CD4-positive, CD25-positive, alpha-beta regulatory T cell (primary cell): ENCODE results near the gene WDR90. TPM values are rescaled to one million over a fixed set of nuclear protein-coding genes. Genes with fewer than 3 reads are reported as not detected.
A peak's percentile ranks its signal among the peaks of the same experiment; 100 is the strongest.

Experiments
- ATAC-seq, 2 donors: fragments of 150-1000 bp; cut with Tn5 transposase; one replicate each; pipeline ENCODE4 v1.10.0; 2021; ENCODE audit warnings: low read depth in 2 of 2, moderate number of reproducible peaks in 2 of 2, moderate library complexity in 1 of 2
- DNase-seq, 3 donors: peaks; one replicate each; pipeline versions ENCODE4 v3.0.0 to v3.0.0-alpha.2; 2012 to 2022; ENCODE audit warnings: mixed read lengths in 1 of 3
- H3K27ac ChIP-seq: one replicate; pipeline ENCODE4 v1.7.0; 2013; ENCODE audit warnings: mild to moderate bottlenecking, low read length; ENCODE audit not compliant: insufficient read depth, poor library complexity, severe bottlenecking
- H3K27me3 ChIP-seq: one replicate; pipeline ENCODE4 v1.7.0; 2013; ENCODE audit warnings: low read length; ENCODE audit not compliant: control insufficient read depth, insufficient read depth
- H3K36me3 ChIP-seq: one replicate; pipeline ENCODE4 v1.7.0; 2013; ENCODE audit warnings: mild to moderate bottlenecking, low read length, moderate library complexity; ENCODE audit not compliant: control insufficient read depth, insufficient read depth
- H3K4me1 ChIP-seq: 2 replicates; pipeline ENCODE4 v1.7.0; 2013; ENCODE audit warnings: mild to moderate bottlenecking, low read length; ENCODE audit not compliant: insufficient read depth, control insufficient read depth, poor library complexity, severe bottlenecking
- H3K4me3 ChIP-seq: one replicate; pipeline ENCODE4 v1.7.0; 2013; ENCODE audit warnings: low read depth, mild to moderate bottlenecking, low read length, moderate library complexity
- H3K9me3 ChIP-seq, 2 experiments: 1 replicate in 1 of 2; 2 replicates in 1 of 2; pipeline ENCODE4 v1.7.0; 2013; ENCODE audit warnings: low read length in 2 of 2, mild to moderate bottlenecking in 1 of 2, moderate library complexity in 1 of 2; ENCODE audit not compliant: control insufficient read depth in 2 of 2
- H3K27ac Mint-ChIP-seq, 3 donors: one replicate each; pipeline ENCODE4 v1.8.0; 2020 to 2022; ENCODE audit warnings: mild to moderate bottlenecking in 3 of 3, mixed read lengths in 3 of 3, moderate library complexity in 2 of 3
- H3K27me3 Mint-ChIP-seq: one replicate; pipeline ENCODE4 v1.8.0; 2022; ENCODE audit warnings: mild to moderate bottlenecking, mixed read lengths
- H3K36me3 Mint-ChIP-seq: one replicate; pipeline ENCODE4 v1.8.0; 2020; ENCODE audit warnings: mixed read lengths
- H3K4me1 Mint-ChIP-seq, 4 donors: one replicate each; pipeline ENCODE4 v1.8.0; 2020 to 2022; ENCODE audit warnings: mixed read lengths in 4 of 4, mild to moderate bottlenecking in 1 of 4
- H3K4me3 Mint-ChIP-seq, 4 donors: one replicate each; pipeline ENCODE4 v1.8.0; 2020 to 2022; ENCODE audit warnings: mild to moderate bottlenecking in 4 of 4, mixed read lengths in 4 of 4, moderate library complexity in 3 of 4
- H3K9me3 Mint-ChIP-seq, 7 donors: one replicate each; pipeline ENCODE4 v1.8.0; 2020 to 2022; ENCODE audit warnings: mixed read lengths in 7 of 7, mild to moderate bottlenecking in 3 of 7, moderate library complexity in 2 of 7
- polyA plus RNA-seq, 4 donors: library from polyadenylated mRNA; unstranded; fragments of 300-500 nt; fragmentation: Illumina TruSeq; gene quantifications; one replicate each; pipeline ENCODE4 v1.2.3, GENCODE V29; 2021
- total RNA-seq: library from RNA; stranded (reverse); gene quantifications from one replicate; pipeline ENCODE4 v1.2.3, GENCODE V29; 2022

The WDR90 gene
- total and polyA plus RNA-seq, 5 donors from 2014 or later = 0.89 to 11.4 (median 1.1) TPM

GRCh38 chr16:670485-671352 lies 21.6 kb downstream of the WDR90 start:
- peaks cover 0 to 20% (median 2%) of the 10 kb centered on the region in 4 donors for H3K4me1 Mint-ChIP-seq
- ATAC-seq (no peak), DNase-seq (no peak)
- no peaks in the 10 kb centered on the region for H3K36me3 Mint-ChIP-seq
- Histone ChIP-seq H3K27me3 (no peaks in the 10 kb centered on the region), H3K4me3 (no peak overlapping the region), H3K27ac (no peak overlapping the region), H3K36me3 (peaks cover 17% of the 10 kb centered on the region), H3K9me3 (no peaks in the 10 kb centered on the region), H3K4me1 (peaks cover 36% of the 10 kb centered on the region)
- no peak overlapping the region for H3K27ac Mint-ChIP-seq
- peak overlapping the region in 3 of 4 donors; percentile 66 to 71 (median 67) for H3K4me3 Mint-ChIP-seq
- H3K9me3 Mint-ChIP-seq = no peaks in the 10 kb centered on the region
- H3K27me3 Mint-ChIP-seq = no peaks in the 10 kb centered on the region

- H3K4me3 Mint-ChIP-seq = peak overlapping the region in 3 of 4 donors; percentile 56 to 66 (median 61)
- H3K9me3 Mint-ChIP-seq = no peaks in the 10 kb centered on the region
- no peak for ATAC-seq
- peaks cover 0 to 20% (median 2%) of the 10 kb centered on the region in 4 donors for H3K4me1 Mint-ChIP-seq
- H3K27ac Mint-ChIP-seq = no peak overlapping the region
- Histone ChIP-seq H3K4me1 (peaks cover 36% of the 10 kb centered on the region), H3K27me3 (no peaks in the 10 kb centered on the region), H3K9me3 (no peaks in the 10 kb centered on the region), H3K27ac (no peak overlapping the region), H3K36me3 (peaks cover 17% of the 10 kb centered on the region), H3K4me3 (no peak overlapping the region)
- no peak for DNase-seq
- no peaks in the 10 kb centered on the region for H3K36me3 Mint-ChIP-seq
- H3K27me3 Mint-ChIP-seq = no peaks in the 10 kb centered on the region
Measured at GRCh38 chr16:671353-672131, 22.4 kb downstream of the WDR90 start.

GRCh38 chr16:672371-672770 lies 23.2 kb downstream of the WDR90 start:
- Mint-ChIP-seq H3K9me3 (no peaks in the 10 kb centered on the region), H3K27me3 (no peaks in the 10 kb centered on the region), H3K36me3 (no peaks in the 10 kb centered on the region), H3K4me3 (no peak overlapping the region), H3K27ac (no peak overlapping the region), H3K4me1 (peaks cover 0 to 26% (median 2%) of the 10 kb centered on the region in 4 donors)
- no peak for ATAC-seq
- DNase-seq = no peak
- Histone ChIP-seq H3K27me3 (no peaks in the 10 kb centered on the region), H3K27ac (no peak overlapping the region), H3K9me3 (no peaks in the 10 kb centered on the region), H3K4me3 (no peak overlapping the region), H3K36me3 (peaks cover 17% of the 10 kb centered on the region), H3K4me1 (peaks cover 29% of the 10 kb centered on the region)

GRCh38 chr16:672851-673250 lies 23.7 kb downstream of the WDR90 start:
- DNase-seq (no peak), ATAC-seq (no peak)
- H3K4me3 ChIP-seq = no peak overlapping the region
- Mint-ChIP-seq H3K36me3 (no peaks in the 10 kb centered on the region), H3K4me3 (peak overlapping the region in 2 of 4 donors; percentile 28 to 43), H3K4me1 (peaks cover 0 to 21% (median 0%) of the 10 kb centered on the region in 4 donors), H3K9me3 (no peaks in the 10 kb centered on the region), H3K27ac (no peak overlapping the region), H3K27me3 (no peaks in the 10 kb centered on the region)
- H3K27me3 ChIP-seq = no peaks in the 10 kb centered on the region
- H3K9me3 ChIP-seq = no peaks in the 10 kb centered on the region
- H3K4me1 ChIP-seq = peaks cover 24% of the 10 kb centered on the region
- H3K36me3 ChIP-seq = peaks cover 17% of the 10 kb centered on the region
- no peak overlapping the region for H3K27ac ChIP-seq

GRCh38 chr16:673399-673991 lies 24.3 kb downstream of the WDR90 start:
- H3K9me3 Mint-ChIP-seq = no peaks in the 10 kb centered on the region
- H3K27ac Mint-ChIP-seq = no peak overlapping the region
- H3K27me3 Mint-ChIP-seq = no peaks in the 10 kb centered on the region
- H3K4me1 ChIP-seq = peaks cover 21% of the 10 kb centered on the region
- peaks cover 0 to 19% (median 0%) of the 10 kb centered on the region in 4 donors for H3K4me1 Mint-ChIP-seq
- no peaks in the 10 kb centered on the region for H3K27me3 ChIP-seq
- ATAC-seq (no peak), DNase-seq (no peak)
- no peaks in the 10 kb centered on the region for H3K9me3 ChIP-seq
- H3K4me3 Mint-ChIP-seq = no peak overlapping the region
- no peak overlapping the region for H3K27ac ChIP-seq
- no peaks in the 10 kb centered on the region for H3K36me3 Mint-ChIP-seq
- no peak overlapping the region for H3K4me3 ChIP-seq
- peaks cover 17% of the 10 kb centered on the region for H3K36me3 ChIP-seq

- Mint-ChIP-seq H3K4me3 (peak overlapping the region in 3 of 4 donors; percentile 24 to 92 (median 60)), H3K36me3 (no peaks in the 10 kb centered on the region), H3K4me1 (peaks cover 0 to 18% (median 3%) of the 10 kb centered on the region in 4 donors), H3K9me3 (no peaks in the 10 kb centered on the region), H3K27ac (no peak overlapping the region), H3K27me3 (no peaks in the 10 kb centered on the region)
- H3K9me3 ChIP-seq = no peaks in the 10 kb centered on the region
- H3K4me1 ChIP-seq = peaks cover 18% of the 10 kb centered on the region
- H3K27ac ChIP-seq = no peak overlapping the region
- no peak for ATAC-seq
- H3K4me3 ChIP-seq = no peak overlapping the region
- H3K27me3 ChIP-seq = no peaks in the 10 kb centered on the region
- no peak for DNase-seq
- H3K36me3 ChIP-seq = peaks cover 17% of the 10 kb centered on the region
Measured at GRCh38 chr16:674214-674881, 25.2 kb downstream of the WDR90 start.
